ENCODE data around the gene MYH13.

MYH13 gene

DNA sequence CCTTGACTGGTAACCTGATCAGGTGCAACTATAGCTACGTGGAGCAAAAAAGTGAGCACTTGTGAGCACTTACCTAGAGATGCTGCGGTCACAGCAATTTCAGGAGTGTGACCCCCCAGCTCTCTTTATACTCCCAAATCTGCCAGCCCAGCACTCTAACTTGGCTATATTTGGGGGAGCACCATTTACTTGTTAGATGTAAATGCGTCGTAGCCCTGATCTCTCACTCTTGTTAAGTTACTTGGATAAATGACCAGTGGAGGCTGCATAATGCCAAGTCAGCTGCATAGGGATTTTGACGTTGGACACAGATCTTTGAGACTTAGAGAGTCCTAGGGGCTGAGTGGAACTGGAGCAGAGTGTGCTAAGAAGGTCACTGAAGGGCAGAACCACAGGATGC, at the start of gene MYH13:
Gene MYH13, minus strand, starts transcription at position 101 of the 400 bp plus-strand sequence. CDS start 8,476 bp downstream, outside the sequence.
- no peaks in the 10 kb centered on the region for H3K36me3 Mint-ChIP-seq (ENCODE audit: low read depth)
- peaks cover 3% of the 10 kb centered on the region for H3K27me3 Mint-ChIP-seq (ENCODE audit: low read depth)
- no peak within 1 kb of the TSS for H3K27ac Mint-ChIP-seq
- no peak within 1 kb of the TSS for H3K4me3 Mint-ChIP-seq
- no peaks in the 10 kb centered on the region for H3K4me1 Mint-ChIP-seq (ENCODE audit: low read depth)
- DNase-seq (ENCODE audit: low spot score): no peak
- no peaks in the 10 kb centered on the region for H3K9me3 Mint-ChIP-seq

DNA sequence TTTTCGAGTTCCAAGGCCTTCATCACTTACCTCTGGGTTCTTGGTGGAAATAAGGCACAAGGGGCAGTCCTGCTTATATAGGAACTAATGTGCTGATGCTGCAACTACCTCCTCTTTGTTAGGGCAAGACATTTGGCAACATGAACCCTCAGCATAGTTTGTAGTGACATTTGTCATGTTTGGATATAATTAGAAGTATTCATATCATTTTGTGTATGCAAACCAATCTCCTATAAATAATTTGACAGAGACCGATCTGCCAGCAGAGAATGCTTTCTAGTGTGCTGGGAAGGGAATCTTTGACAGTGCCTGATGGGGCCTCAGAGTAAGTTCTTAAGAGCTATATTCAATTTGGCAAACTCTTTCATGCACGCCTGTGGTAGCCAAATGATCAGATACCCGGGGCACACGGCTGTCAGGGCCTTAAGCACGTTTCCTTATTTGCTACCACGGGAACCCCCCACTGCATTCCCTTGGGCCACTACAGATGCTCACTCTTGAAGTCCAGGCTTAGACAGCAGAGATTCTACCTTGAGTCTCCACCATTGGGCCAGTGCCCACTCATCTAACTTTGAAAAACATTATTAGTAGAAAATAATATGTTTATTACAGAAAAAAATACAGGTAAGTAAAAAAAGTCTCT, 49.2 kb upstream of the MYH13 start, which contains the start of gene MYH8:
Gene MYH8, minus strand, starts transcription at position 51 of the 643 bp plus-strand sequence. CDS start 1,723 bp downstream, outside the sequence.
- Mint-ChIP-seq H3K4me1 (ENCODE audit: low read depth) (no peaks in the 10 kb centered on the region), H3K36me3 (ENCODE audit: low read depth) (no peaks in the 10 kb centered on the region), H3K27ac (no peak within 1 kb of the TSS), H3K4me3 (no peak within 1 kb of the TSS), H3K27me3 (ENCODE audit: low read depth) (peaks cover 2% of the 10 kb centered on the region), H3K9me3 (no peaks in the 10 kb centered on the region)
- no peak for DNase-seq (ENCODE audit: low spot score)

GRCh38 chr17:10421211-10421610, 48.4 kb upstream of the MYH13 start:
- Mint-ChIP-seq H3K4me3 (no peak overlapping the region), H3K27me3 (ENCODE audit: low read depth) (peaks cover 2% of the 10 kb centered on the region), H3K36me3 (ENCODE audit: low read depth) (no peaks in the 10 kb centered on the region), H3K9me3 (no peaks in the 10 kb centered on the region), H3K4me1 (ENCODE audit: low read depth) (no peaks in the 10 kb centered on the region), H3K27ac (no peak overlapping the region)
- DNase-seq (ENCODE audit: low spot score): no peak

DNA sequence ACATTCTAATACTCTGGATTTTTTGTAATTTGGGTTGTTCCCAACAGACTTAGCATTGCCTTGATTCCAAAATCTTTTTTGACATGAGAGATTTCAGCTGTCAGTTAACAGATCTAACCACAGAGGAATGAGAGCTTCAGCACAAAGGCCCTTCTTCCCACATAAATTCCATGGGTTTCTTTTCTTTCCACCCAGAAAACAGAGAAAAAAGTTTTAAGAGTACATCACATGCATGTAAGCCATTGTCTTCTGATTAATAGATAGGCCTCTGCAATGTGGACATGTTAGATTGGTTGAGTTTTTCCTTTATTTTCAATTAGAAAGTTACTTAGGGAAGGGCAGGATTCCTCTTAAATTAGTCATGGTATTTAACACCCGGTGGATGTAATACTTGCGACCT, 48.0 kb upstream of the MYH13 start:
- no peak overlapping the region for H3K27ac Mint-ChIP-seq

GRCh38 chr17:10417431-10417830, 44.6 kb upstream of the MYH13 start:
- no peak for DNase-seq (ENCODE audit: low spot score)
- Mint-ChIP-seq H3K9me3 (no peaks in the 10 kb centered on the region), H3K27me3 (ENCODE audit: low read depth) (peaks cover 2% of the 10 kb centered on the region), H3K4me3 (no peak overlapping the region), H3K27ac (no peak overlapping the region), H3K4me1 (ENCODE audit: low read depth) (no peaks in the 10 kb centered on the region), H3K36me3 (ENCODE audit: low read depth) (no peaks in the 10 kb centered on the region)

More for the DNA sequence above, 48.0 kb upstream of the MYH13 start:
- Mint-ChIP-seq H3K36me3 (ENCODE audit: low read depth) (no peaks in the 10 kb centered on the region), H3K27me3 (ENCODE audit: low read depth) (peaks cover 2% of the 10 kb centered on the region), H3K4me1 (ENCODE audit: low read depth) (no peaks in the 10 kb centered on the region), H3K4me3 (no peak overlapping the region), H3K9me3 (no peaks in the 10 kb centered on the region)
- DNase-seq (ENCODE audit: low spot score): no peak

- Mint-ChIP-seq H3K4me3 (no peak overlapping the region), H3K36me3 (ENCODE audit: low read depth) (no peaks in the 10 kb centered on the region), H3K4me1 (ENCODE audit: low read depth) (no peaks in the 10 kb centered on the region), H3K9me3 (no peaks in the 10 kb centered on the region), H3K27ac (no peak overlapping the region), H3K27me3 (ENCODE audit: low read depth) (peaks cover 2% of the 10 kb centered on the region)
- DNase-seq (ENCODE audit: low spot score): no peak
Observed at GRCh38 chr17:10415161-10415560, 42.4 kb upstream of the MYH13 start.

GRCh38 chr17:10403589-10403988, 30.8 kb upstream of the MYH13 start:
- Mint-ChIP-seq H3K27me3 (ENCODE audit: low read depth) (no peaks in the 10 kb centered on the region), H3K36me3 (ENCODE audit: low read depth) (no peaks in the 10 kb centered on the region), H3K9me3 (no peaks in the 10 kb centered on the region), H3K27ac (no peak overlapping the region), H3K4me3 (no peak overlapping the region), H3K4me1 (ENCODE audit: low read depth) (no peaks in the 10 kb centered on the region)
- no peak for DNase-seq (ENCODE audit: low spot score)

DNA sequence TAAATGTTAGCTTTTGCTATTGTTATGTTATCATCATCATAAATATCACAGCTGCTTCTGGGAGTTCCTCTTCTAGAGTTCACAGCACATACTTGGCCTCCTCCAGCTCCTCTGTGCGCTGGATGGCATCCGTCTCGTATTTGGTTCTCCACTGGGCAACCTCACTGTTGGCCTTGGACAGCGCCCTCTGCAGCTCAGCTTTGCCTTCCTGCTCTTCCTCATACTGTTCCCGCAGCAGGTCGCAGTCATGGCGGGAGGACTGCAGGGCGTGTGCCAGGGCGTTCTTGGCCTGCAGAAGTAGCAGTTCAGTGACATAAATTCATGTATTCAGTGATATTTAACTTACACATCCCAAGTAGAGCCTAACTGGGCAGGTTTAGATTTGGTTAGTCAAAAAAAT, 25.5 kb upstream of the MYH13 start:
- no peaks in the 10 kb centered on the region for H3K4me1 Mint-ChIP-seq (ENCODE audit: low read depth)
- no peak overlapping the region for H3K4me3 Mint-ChIP-seq
- no peaks in the 10 kb centered on the region for H3K36me3 Mint-ChIP-seq (ENCODE audit: low read depth)
- DNase-seq (ENCODE audit: low spot score): no peak
- H3K9me3 Mint-ChIP-seq: no peaks in the 10 kb centered on the region
- no peak overlapping the region for H3K27ac Mint-ChIP-seq
- no peaks in the 10 kb centered on the region for H3K27me3 Mint-ChIP-seq (ENCODE audit: low read depth)

- Mint-ChIP-seq H3K36me3 (ENCODE audit: low read depth) (no peaks in the 10 kb centered on the region), H3K27ac (no peak overlapping the region), H3K4me1 (ENCODE audit: low read depth) (no peaks in the 10 kb centered on the region), H3K9me3 (no peaks in the 10 kb centered on the region), H3K4me3 (no peak overlapping the region), H3K27me3 (ENCODE audit: low read depth) (no peaks in the 10 kb centered on the region)
- DNase-seq (ENCODE audit: low spot score): no peak
Observed at GRCh38 chr17:10396524-10397163, 23.8 kb upstream of the MYH13 start.

- Mint-ChIP-seq H3K4me3 (no peak overlapping the region), H3K27ac (no peak overlapping the region), H3K9me3 (no peaks in the 10 kb centered on the region), H3K36me3 (ENCODE audit: low read depth) (no peaks in the 10 kb centered on the region), H3K4me1 (ENCODE audit: low read depth) (no peaks in the 10 kb centered on the region), H3K27me3 (ENCODE audit: low read depth) (no peaks in the 10 kb centered on the region)
- DNase-seq (ENCODE audit: low spot score): no peak
Observed at GRCh38 chr17:10394201-10394887, 21.5 kb upstream of the MYH13 start.

- H3K27ac Mint-ChIP-seq: no peak overlapping the region
- H3K9me3 Mint-ChIP-seq: no peaks in the 10 kb centered on the region
- no peaks in the 10 kb centered on the region for H3K4me1 Mint-ChIP-seq (ENCODE audit: low read depth)
- H3K27me3 Mint-ChIP-seq (ENCODE audit: low read depth): no peaks in the 10 kb centered on the region
- no peaks in the 10 kb centered on the region for H3K36me3 Mint-ChIP-seq (ENCODE audit: low read depth)
- no peak overlapping the region for H3K4me3 Mint-ChIP-seq
- no peak for DNase-seq (ENCODE audit: low spot score)
Observed at GRCh38 chr17:10392880-10393279, 20.1 kb upstream of the MYH13 start.

DNA sequence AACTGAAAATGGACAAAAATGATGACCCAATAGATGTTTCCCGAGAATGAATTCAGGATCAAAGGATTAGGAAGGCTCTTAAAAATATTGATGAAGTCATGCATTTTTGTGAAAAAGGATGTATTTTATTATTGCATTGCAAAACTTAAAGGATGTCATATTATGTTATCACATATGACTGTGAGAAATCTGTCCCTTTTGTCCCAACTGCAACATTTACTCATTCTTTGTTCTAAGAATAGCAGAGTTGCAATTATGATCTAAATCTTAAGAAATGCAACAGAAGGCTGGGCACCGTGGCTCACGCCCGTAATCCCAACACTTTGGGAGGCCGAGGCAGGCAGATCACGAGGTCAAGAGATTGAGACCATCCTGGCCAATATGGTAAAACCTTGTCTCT, 13.1 kb upstream of the MYH13 start:
- no peak for DNase-seq (ENCODE audit: low spot score)
- Mint-ChIP-seq H3K27me3 (ENCODE audit: low read depth) (no peaks in the 10 kb centered on the region), H3K9me3 (no peaks in the 10 kb centered on the region), H3K27ac (no peak overlapping the region), H3K4me3 (no peak overlapping the region), H3K4me1 (ENCODE audit: low read depth) (no peaks in the 10 kb centered on the region), H3K36me3 (ENCODE audit: low read depth) (no peaks in the 10 kb centered on the region)

GRCh38 chr17:10384175-10384574, 11.4 kb upstream of the MYH13 start:
- no peaks in the 10 kb centered on the region for H3K9me3 Mint-ChIP-seq
- H3K27me3 Mint-ChIP-seq (ENCODE audit: low read depth): no peaks in the 10 kb centered on the region
- no peak overlapping the region for H3K27ac Mint-ChIP-seq
- DNase-seq (ENCODE audit: low spot score): no peak
- no peak overlapping the region for H3K4me3 Mint-ChIP-seq
- H3K36me3 Mint-ChIP-seq (ENCODE audit: low read depth): no peaks in the 10 kb centered on the region
- H3K4me1 Mint-ChIP-seq (ENCODE audit: low read depth): no peaks in the 10 kb centered on the region

DNA sequence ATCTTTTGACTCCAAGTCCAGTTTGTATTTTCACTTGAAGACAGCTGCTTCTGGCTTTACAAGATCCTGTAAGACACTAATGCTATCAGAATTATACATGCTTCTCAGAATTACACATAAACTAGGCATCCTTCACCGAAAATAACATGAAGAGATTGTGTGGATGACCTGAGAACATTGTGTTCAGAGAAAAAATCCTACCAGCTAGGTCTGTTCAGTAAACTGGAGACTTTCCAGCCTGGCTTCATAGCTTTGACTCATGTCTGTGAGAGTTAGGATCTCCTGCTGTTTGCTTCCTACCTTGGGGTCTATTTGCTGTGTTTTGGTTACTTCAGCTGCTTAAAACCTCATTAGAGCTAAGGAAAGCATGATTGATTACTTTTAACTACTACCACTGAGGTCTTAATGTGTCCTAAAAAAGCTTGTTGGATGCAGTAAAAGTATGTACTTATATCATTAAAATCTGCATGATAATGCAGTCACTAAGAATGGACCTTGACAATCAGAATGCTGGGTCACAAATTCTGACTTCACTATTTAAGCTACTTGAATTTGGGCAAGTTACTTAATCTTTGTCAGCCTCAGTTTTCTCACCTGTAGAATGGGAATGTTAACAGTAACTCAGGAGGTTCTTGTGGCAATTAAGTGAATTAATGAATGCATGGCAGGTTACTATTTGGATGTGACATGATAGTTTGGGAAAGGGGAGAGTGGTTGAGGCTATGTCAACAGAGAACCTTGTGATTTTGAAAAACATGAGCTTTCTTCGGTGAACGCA, 8.0 kb upstream of the MYH13 start:
- no peaks in the 10 kb centered on the region for H3K36me3 Mint-ChIP-seq (ENCODE audit: low read depth)
- no peak for DNase-seq (ENCODE audit: low spot score)

More for the DNA sequence above, 8.0 kb upstream of the MYH13 start:
- Mint-ChIP-seq H3K4me3 (no peak overlapping the region), H3K27me3 (ENCODE audit: low read depth) (no peaks in the 10 kb centered on the region), H3K4me1 (ENCODE audit: low read depth) (no peaks in the 10 kb centered on the region), H3K27ac (no peak overlapping the region), H3K9me3 (no peaks in the 10 kb centered on the region)

All from T-helper 2 cell treated with Interferon-gamma antibody and Interleukin-4, amounts not matched to agents 5 μg/mL and 100 μg/mL, for 36 hours (primary cell).